NB4 (cell line): ENCODE data around the gene COL4A1.

Experiments
- DNase-seq: peaks from one replicate; pipeline ENCODE4 v3.0.0; 2010; ENCODE audit warnings: low read depth
- H3K4me3 ChIP-seq: one replicate; pipeline ENCODE4 v1.5.1; 2011; ENCODE audit warnings: mild to moderate bottlenecking, low read depth, low read length, moderate library complexity
- CTCF ChIP-seq: IDR thresholded peaks from one replicate; pipeline ENCODE4 v1.5.1; 2012; ENCODE audit warnings: low read depth, low read length
- MAX ChIP-seq: IDR thresholded peaks from 2 replicates; pipeline ENCODE4 v1.6.1; 2011; ENCODE audit warnings: low read depth, low read length
- MYC ChIP-seq: IDR thresholded peaks from 2 replicates; pipeline ENCODE4 v1.6.1; 2011; ENCODE audit warnings: low read depth, low read length
- POLR2A ChIP-seq: IDR thresholded peaks from 2 replicates; pipeline ENCODE4 v1.6.1; 2011; ENCODE audit warnings: mild to moderate bottlenecking; ENCODE audit not compliant: insufficient read length; ENCODE audit errors: extremely low read depth

The COL4A1 gene

GRCh38 chr13:110221406-110222117 is 85.4 kb downstream of the COL4A1 start:
- DNase-seq = no peak

GRCh38 chr13:110220471-110220870 is 86.5 kb downstream of the COL4A1 start:
- no peak overlapping the region for H3K4me3 ChIP-seq
- no peak for TF ChIP-seq POLR2A
- TF ChIP-seq MYC = no peak
- TF ChIP-seq MAX = 0 out of 2 replicates have a peak, but pooled peaks have one; percentile 7
- peak; percentile 36 for DNase-seq

More at GRCh38 chr13:110221406-110222117, 85.4 kb downstream of the COL4A1 start:
- TF ChIP-seq CTCF (no peak), MYC (no peak), POLR2A (no peak), MAX (no peak)
- H3K4me3 ChIP-seq = no peak overlapping the region

GRCh38 chr13:110218581-110219201 is 88.3 kb downstream of the COL4A1 start:
- TF ChIP-seq MAX (no peak), MYC (no peak), CTCF (no peak), POLR2A (no peak)
- no peak overlapping the region for H3K4me3 ChIP-seq

GRCh38 chr13:110217811-110218210 is 89.1 kb downstream of the COL4A1 start:
- H3K4me3 ChIP-seq = no peak overlapping the region
- DNase-seq = no peak
- TF ChIP-seq POLR2A (no peak), CTCF (no peak), MAX (no peak), MYC (no peak)

More at GRCh38 chr13:110218581-110219201, 88.3 kb downstream of the COL4A1 start:
- no peak for DNase-seq

GRCh38 chr13:110217085-110217484 is 89.9 kb downstream of the COL4A1 start:
- no peak for DNase-seq
- TF ChIP-seq POLR2A = no peak
- TF ChIP-seq CTCF = no peak
- TF ChIP-seq MYC = no peak
- TF ChIP-seq MAX = no peak
- H3K4me3 ChIP-seq = no peak overlapping the region

GRCh38 chr13:110216398-110217041 is 90.4 kb downstream of the COL4A1 start:
- H3K4me3 ChIP-seq = no peak overlapping the region
- DNase-seq = no peak
- TF ChIP-seq CTCF (no peak), POLR2A (no peak), MYC (no peak), MAX (no peak)
